Activated CD8-positive, alpha-beta memory T cell treated with anti-CD3 and anti-CD28 coated beads, Interleukin-2, amount 10 ng/mL, durations not matched to agents 7 days and 5 days (primary cell): ENCODE results near the gene LPIN1. TPM values are rescaled to one million over a fixed set of nuclear protein-coding genes. Genes with fewer than 3 reads are reported as not detected.

Experiments used
- ATAC-seq: fragments of 150-1000 bp; cut with Tn5 transposase; one replicate; pipeline ENCODE4 v1.10.0; 2021; ENCODE audit warnings: moderate library complexity
- CTCF ChIA-PET: fragments of 350-600 bp; sonication (Branson Sonifier 250); formaldehyde crosslinking; loops from one replicate; lab custom pipeline; 2021; ENCODE audit warnings: antibody characterized with exemption; lab: Charles Lee
- DNase-seq: peaks from one replicate; pipeline ENCODE4 v3.0.0-alpha.2; 2020
- H3K27ac Mint-ChIP-seq: one replicate; pipeline ENCODE4 v1.8.0; 2021; ENCODE audit warnings: mild to moderate bottlenecking, mixed read lengths
- H3K27me3 Mint-ChIP-seq: one replicate; pipeline ENCODE4 v1.8.0; 2021; ENCODE audit warnings: mixed read lengths
- H3K36me3 Mint-ChIP-seq: one replicate; pipeline ENCODE4 v1.8.0; 2021; ENCODE audit warnings: mild to moderate bottlenecking, mixed read lengths
- H3K4me1 Mint-ChIP-seq: one replicate; pipeline ENCODE4 v1.8.0; 2021; ENCODE audit warnings: mixed read lengths
- H3K4me3 Mint-ChIP-seq: one replicate; pipeline ENCODE4 v1.8.0; 2021; ENCODE audit warnings: mild to moderate bottlenecking, moderate library complexity, mixed read lengths
- H3K9me3 Mint-ChIP-seq: one replicate; pipeline ENCODE4 v1.8.0; 2022; ENCODE audit warnings: low read depth, mixed read lengths
- total RNA-seq, 2 experiments: library from RNA; stranded (reverse); gene quantifications; one replicate each; pipeline ENCODE4 v1.2.3, GENCODE V29; 2021

Gene LPIN1
- total RNA-seq, 2 experiments from 2014 or later, result 57.1 to 76.4 TPM

DNA sequence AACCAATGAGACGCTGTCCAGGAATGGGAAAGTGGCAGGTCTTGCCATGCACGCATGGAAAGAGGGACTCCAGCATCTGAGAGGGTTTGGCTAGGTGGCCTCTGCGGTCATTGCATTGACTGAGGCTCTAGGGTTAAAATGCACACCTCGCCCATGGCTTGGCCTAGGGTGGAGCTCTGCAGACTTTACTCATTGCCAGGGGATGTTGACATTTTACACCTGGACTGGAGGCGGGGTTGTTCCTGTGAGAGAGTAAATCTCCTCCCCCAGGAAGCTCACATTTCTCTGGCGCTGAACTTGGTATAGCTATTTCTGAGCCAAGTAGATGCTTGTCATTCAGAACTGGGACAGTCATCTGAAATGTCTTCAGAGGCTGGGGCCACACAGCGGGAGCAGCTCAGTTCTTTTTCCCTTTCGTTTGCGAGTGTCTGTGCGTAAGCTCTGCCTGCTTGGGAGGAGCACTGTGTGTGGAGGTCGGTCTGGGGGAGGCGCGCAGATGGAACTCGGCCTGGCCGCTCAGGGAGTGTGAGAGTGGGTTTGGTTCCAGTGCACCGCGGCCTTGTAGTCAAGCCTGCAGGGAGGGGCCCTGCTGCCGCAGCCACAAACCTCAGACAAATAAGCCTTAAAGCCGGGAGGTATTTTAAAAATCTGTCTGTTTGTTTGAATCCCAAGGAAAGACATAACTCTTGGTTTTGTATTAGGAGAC is 76.5 kb downstream of the LPIN1 start:
- no peaks in the 10 kb centered on the region for H3K9me3 Mint-ChIP-seq

GRCh38 chr2:11824901-11825828 is 78.7 kb downstream of the LPIN1 start:
- Mint-ChIP-seq H3K27me3 (no peaks in the 10 kb centered on the region), H3K9me3 (no peaks in the 10 kb centered on the region), H3K4me3 (no peak overlapping the region), H3K36me3 (peaks cover 65% of the 10 kb centered on the region), H3K27ac (no peak overlapping the region), H3K4me1 (peaks cover 27% of the 10 kb centered on the region)
- no peak for ATAC-seq
- no peak for DNase-seq
- CTCF ChIA-PET, result no interaction called here

More for the DNA sequence above, 76.5 kb downstream of the LPIN1 start:
- peaks cover 74% of the 10 kb centered on the region for H3K36me3 Mint-ChIP-seq
- DNase-seq (no peak), ATAC-seq (no peak)
- no peaks in the 10 kb centered on the region for H3K27me3 Mint-ChIP-seq
- peaks cover 11% of the 10 kb centered on the region for H3K4me1 Mint-ChIP-seq
- CTCF ChIA-PET, result no interaction called here
- H3K27ac Mint-ChIP-seq, result no peak overlapping the region
- no peak overlapping the region for H3K4me3 Mint-ChIP-seq

- DNase-seq, result peak; percentile 47
- Mint-ChIP-seq H3K27me3 (peaks cover 21% of the 10 kb centered on the region), H3K27ac (no peak overlapping the region), H3K4me1 (peaks cover 36% of the 10 kb centered on the region), H3K9me3 (no peaks in the 10 kb centered on the region), H3K36me3 (peaks cover 46% of the 10 kb centered on the region), H3K4me3 (no peak overlapping the region)
- CTCF ChIA-PET, result interaction anchor here (0.7 to 4.5 kb wide), 3 partner anchors 16 to 1180 kb away, joined by 3 to 15 read pairs (median 3); no protein-coding TSS in a partner anchor
- ATAC-seq, result no peak
Measured at GRCh38 chr2:11827547-11827946, 81.1 kb downstream of the LPIN1 start.

DNA sequence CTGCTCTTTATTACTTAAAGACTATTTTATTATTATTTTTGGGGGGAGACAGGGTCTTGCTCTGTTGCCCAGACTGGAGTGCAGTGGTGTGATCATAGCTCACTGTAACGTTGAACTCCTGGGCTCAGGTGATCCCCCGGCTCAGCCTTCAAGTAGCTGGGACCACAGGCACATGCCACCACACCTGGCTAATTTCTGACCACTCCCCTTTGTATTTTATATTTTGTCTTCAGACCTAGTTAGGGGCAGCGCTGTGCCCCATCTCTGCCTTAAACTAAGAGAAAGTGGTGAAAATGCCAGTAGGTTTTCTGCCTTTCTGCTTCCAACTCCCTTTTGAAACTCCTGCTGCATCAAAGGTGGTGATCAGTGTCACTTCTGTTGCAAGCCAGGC is 82.5 kb downstream of the LPIN1 start:
- no peak for ATAC-seq
- Mint-ChIP-seq H3K27ac (no peak overlapping the region), H3K4me1 (peaks cover 36% of the 10 kb centered on the region), H3K4me3 (no peak overlapping the region), H3K27me3 (peaks cover 33% of the 10 kb centered on the region), H3K9me3 (no peaks in the 10 kb centered on the region), H3K36me3 (peaks cover 34% of the 10 kb centered on the region)
- CTCF ChIA-PET, result interaction anchor here (0.8 to 4.5 kb wide), 5 partner anchors 17 to 1178 kb away, joined by 3 to 15 read pairs (median 3); partner anchors contain the start of gene TRIB2
- no peak for DNase-seq

DNA sequence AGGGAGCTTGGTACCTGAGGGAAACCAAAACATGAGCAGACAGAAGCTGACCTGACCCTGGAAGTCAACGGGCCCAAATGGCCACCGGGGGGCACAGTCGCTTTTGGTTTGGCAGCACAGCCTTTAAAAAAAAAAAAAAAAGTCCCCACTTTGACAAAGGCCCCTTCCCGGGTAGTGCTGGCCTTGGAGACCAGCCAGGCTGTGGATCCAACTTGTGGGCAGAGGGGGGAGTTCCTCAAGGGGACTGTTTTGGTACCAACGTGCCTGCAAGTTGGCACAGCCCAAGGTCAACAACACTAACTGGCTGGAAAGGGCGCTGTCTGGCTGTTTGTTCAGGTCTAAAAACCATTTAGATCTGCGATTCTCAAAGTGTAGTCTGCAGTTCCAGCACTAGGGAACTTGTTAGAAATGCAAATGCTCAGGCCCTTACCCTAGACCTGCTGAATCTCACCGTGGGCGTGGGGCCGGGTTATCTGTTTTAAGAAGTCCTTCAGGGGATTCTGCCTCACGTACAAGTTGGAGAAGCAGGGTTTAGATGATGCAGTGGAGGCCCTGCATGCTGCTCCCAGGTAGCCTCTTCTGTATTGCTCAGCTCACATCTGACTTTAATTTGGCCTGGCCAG is 83.0 kb downstream of the LPIN1 start:
- CTCF ChIA-PET, result interaction anchor here (2.8 to 4.5 kb wide), 2 partner anchors 887 to 1178 kb away, joined by 15 read pairs; partner anchors contain the start of gene TRIB2
- peaks cover 29% of the 10 kb centered on the region for H3K36me3 Mint-ChIP-seq
- H3K9me3 Mint-ChIP-seq, result peaks cover 2% of the 10 kb centered on the region
- H3K27ac Mint-ChIP-seq, result peak overlapping the region; percentile 44
- ATAC-seq (peak; percentile 17), DNase-seq (peak; percentile 77)
- H3K4me3 Mint-ChIP-seq, result peak overlapping the region; percentile 45
- H3K4me1 Mint-ChIP-seq, result peaks cover 36% of the 10 kb centered on the region
- peaks cover 38% of the 10 kb centered on the region for H3K27me3 Mint-ChIP-seq

DNA sequence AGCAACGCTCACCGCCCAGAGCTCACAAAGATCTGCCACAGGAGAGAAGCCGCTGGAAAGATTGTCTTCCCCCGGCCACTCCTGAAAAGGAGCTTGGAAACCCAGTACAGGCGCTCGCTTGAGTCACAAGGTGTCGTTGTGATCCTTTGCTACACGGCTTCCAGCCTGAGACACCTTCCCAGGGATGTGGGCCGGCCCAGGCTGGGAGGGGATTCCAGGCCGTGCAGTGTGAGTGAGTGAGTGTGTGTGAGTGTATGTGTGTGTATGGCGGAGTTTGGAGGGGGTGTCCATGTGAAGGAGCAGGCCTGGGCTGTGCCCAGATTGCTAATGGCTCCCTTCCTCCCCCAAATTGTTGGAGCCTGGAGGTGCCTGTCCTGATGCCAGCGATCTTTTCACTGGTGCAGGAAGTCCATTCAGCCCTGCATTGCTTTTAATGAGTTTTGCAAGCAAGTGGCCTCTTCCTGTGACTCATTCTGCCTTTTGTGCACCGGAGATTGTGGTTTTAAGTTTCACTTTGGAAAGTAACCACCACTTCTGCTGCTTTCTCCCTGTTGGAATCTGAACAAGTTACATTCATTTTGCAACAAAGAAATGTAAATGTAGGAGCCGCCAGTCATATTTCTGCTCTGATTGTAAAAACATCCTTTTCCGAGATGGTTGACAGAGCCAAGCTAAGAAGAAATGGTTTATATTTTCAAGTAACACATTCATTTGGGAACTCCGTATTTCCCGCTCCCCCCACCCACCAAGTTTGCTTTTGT is 83.7 kb downstream of the LPIN1 start:
- Mint-ChIP-seq H3K27me3 (peaks cover 45% of the 10 kb centered on the region), H3K9me3 (peaks cover 2% of the 10 kb centered on the region), H3K4me3 (peak overlapping the region; percentile 45), H3K27ac (peak overlapping the region; percentile 44), H3K4me1 (peaks cover 36% of the 10 kb centered on the region), H3K36me3 (peaks cover 22% of the 10 kb centered on the region)
- CTCF ChIA-PET, result interaction anchor here (2.8 to 4.5 kb wide), 2 partner anchors 886 to 1177 kb away, joined by 15 read pairs; partner anchors contain the start of gene TRIB2
- ATAC-seq (peak; percentile 89), DNase-seq (peak; percentile 78)

DNA sequence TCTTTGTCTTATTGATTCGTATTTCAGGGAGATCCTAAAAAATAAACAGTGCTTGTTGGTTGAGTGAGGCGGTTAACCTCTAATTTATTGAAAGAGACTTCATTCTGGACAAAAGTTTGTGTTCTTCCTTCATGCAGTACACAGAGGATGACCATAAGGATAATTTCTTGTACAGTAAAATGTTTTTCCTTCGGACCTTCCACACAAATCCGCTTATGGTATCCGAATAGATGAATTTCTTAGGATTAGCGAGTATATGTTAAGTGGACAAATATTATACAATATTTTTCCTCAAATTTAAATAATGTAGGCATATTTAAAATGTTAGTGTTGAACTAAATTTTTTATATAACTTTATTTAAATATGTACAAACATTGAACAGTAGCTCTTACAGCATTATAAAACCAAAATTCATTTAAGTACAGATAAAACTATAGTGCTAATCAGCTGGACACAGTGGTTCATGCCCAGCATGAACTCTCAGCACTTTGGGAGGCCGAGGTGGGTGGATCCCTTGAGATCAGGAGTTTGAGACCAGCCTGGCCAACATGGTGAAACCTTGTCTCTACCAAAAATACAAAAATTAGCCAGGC is 84.4 kb downstream of the LPIN1 start:
- ATAC-seq (no peak), DNase-seq (no peak)
- peaks cover 36% of the 10 kb centered on the region for H3K4me1 Mint-ChIP-seq
- peaks cover 18% of the 10 kb centered on the region for H3K36me3 Mint-ChIP-seq
- H3K9me3 Mint-ChIP-seq, result peaks cover 2% of the 10 kb centered on the region
- peak overlapping the region; percentile 44 for H3K27ac Mint-ChIP-seq
- CTCF ChIA-PET, result interaction anchor here (2.8 to 4.5 kb wide), 2 partner anchors 886 to 1176 kb away, joined by 15 read pairs; partner anchors contain the start of gene TRIB2
- H3K27me3 Mint-ChIP-seq, result peaks cover 52% of the 10 kb centered on the region
- peak overlapping the region; percentile 45 for H3K4me3 Mint-ChIP-seq

GRCh38 chr2:11831415-11831814 is 85.0 kb downstream of the LPIN1 start:
- CTCF ChIA-PET, result interaction anchor here (4.5 kb wide), 1 partner anchor 1176 kb away, joined by 15 read pairs; no protein-coding TSS in a partner anchor
- Mint-ChIP-seq H3K27me3 (peaks cover 56% of the 10 kb centered on the region), H3K4me1 (peaks cover 36% of the 10 kb centered on the region), H3K27ac (no peak overlapping the region), H3K36me3 (peaks cover 17% of the 10 kb centered on the region), H3K9me3 (peaks cover 2% of the 10 kb centered on the region), H3K4me3 (no peak overlapping the region)
- DNase-seq (no peak), ATAC-seq (no peak)

- Mint-ChIP-seq H3K36me3 (peaks cover 6% of the 10 kb centered on the region), H3K9me3 (peaks cover 2% of the 10 kb centered on the region), H3K27ac (no peak overlapping the region), H3K27me3 (peaks cover 66% of the 10 kb centered on the region), H3K4me3 (no peak overlapping the region), H3K4me1 (peaks cover 28% of the 10 kb centered on the region)
- CTCF ChIA-PET, result interaction anchor here (0.7 kb wide), 1 partner anchor 31 kb away, joined by 3 read pairs; no protein-coding TSS in a partner anchor
- DNase-seq, result no peak
- ATAC-seq, result no peak
Measured at GRCh38 chr2:11832531-11832930, 86.1 kb downstream of the LPIN1 start.

DNA sequence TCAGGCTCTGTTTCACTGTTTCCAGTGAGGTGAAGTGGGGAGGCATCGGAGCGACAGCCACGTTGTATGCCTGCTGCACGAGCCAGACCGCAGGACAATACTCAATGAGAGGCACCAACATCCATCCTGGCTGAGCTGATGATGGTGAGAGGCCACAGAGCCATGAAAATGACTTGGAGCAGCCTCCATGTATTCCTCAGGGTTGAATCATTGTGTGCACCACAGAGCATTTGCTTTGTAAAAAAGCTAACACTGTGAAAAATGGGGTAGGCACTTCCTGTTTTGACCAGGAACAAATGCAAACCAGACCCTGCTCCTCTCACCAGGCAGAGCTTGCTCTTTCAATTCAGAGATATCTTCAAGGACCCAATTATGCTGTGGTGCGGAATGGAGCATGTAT is 87.2 kb downstream of the LPIN1 start:
- peaks cover 2% of the 10 kb centered on the region for H3K9me3 Mint-ChIP-seq
- H3K4me3 Mint-ChIP-seq, result no peak overlapping the region
- H3K27ac Mint-ChIP-seq, result no peak overlapping the region
- H3K36me3 Mint-ChIP-seq, result no peaks in the 10 kb centered on the region
- DNase-seq (no peak), ATAC-seq (no peak)
- CTCF ChIA-PET, result no interaction called here
- peaks cover 23% of the 10 kb centered on the region for H3K4me1 Mint-ChIP-seq
- H3K27me3 Mint-ChIP-seq, result peaks cover 71% of the 10 kb centered on the region

DNA sequence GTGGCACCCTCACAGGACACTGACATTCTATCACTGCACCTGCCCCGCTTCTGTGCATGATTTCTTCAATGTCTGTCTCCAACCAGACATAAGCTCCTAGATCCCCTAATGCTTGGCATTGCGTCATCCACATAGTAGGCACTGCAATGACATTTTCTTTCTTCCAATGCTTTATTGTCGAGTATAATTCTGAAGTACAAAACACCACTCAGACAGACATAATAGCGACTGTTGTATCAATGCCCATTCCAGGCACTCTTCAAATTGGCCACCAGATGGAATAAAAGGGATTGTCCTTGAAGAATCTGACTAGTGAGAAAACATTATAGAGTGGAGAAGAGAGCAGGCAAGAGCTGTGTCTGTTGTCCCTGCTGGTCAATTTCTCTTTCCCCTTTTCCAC is 89.0 kb downstream of the LPIN1 start:
- H3K4me3 Mint-ChIP-seq, result no peak overlapping the region
- no peak overlapping the region for H3K27ac Mint-ChIP-seq
- ATAC-seq (no peak), DNase-seq (no peak)
- CTCF ChIA-PET, result interaction anchor here (0.6 kb wide), 1 partner anchor 196 kb away, joined by 6 read pairs; no protein-coding TSS in a partner anchor
- peaks cover 7% of the 10 kb centered on the region for H3K4me1 Mint-ChIP-seq
- H3K27me3 Mint-ChIP-seq, result peaks cover 81% of the 10 kb centered on the region
- peaks cover 2% of the 10 kb centered on the region for H3K9me3 Mint-ChIP-seq
- no peaks in the 10 kb centered on the region for H3K36me3 Mint-ChIP-seq

DNA sequence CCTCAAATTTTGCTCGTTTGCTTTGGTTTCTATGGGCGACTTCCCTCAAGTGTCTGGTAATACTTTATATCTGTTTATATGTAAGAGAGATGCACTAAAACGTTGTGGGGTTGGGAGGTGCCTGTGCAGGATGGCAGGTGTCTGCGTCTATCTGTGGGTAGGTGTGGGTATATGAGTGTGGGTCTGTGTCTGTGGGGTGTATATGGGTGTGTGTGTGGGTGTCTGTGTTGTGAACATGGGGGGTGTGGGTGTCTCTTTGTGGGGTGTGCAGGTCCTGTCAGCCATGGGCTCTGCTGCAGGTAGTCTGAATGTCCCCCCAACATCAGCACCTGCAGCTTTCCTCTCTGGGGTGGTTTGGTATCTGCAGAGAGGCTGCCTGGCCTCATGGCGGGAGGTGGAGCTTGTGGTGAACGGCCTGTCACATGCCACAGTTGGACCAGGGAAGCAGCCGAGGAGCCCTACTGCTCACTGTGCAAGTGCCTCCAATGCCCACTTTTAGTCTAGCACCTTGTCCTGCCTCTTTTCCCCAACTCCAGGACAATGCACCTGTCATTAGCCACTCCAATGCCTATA is 90.3 kb downstream of the LPIN1 start:
- H3K27ac Mint-ChIP-seq, result no peak overlapping the region
- no peak for ATAC-seq
- no peak overlapping the region for H3K4me3 Mint-ChIP-seq

More for the DNA sequence above, 90.3 kb downstream of the LPIN1 start:
- Mint-ChIP-seq H3K36me3 (no peaks in the 10 kb centered on the region), H3K9me3 (peaks cover 2% of the 10 kb centered on the region), H3K4me1 (no peaks in the 10 kb centered on the region), H3K27me3 (peaks cover 77% of the 10 kb centered on the region)
- CTCF ChIA-PET, result no interaction called here
- no peak for DNase-seq
